Stimulated activated CD4-positive, alpha-beta T cell treated with anti-CD3 and anti-CD28 coated beads, Interleukin-2, amount 100 ng/mL, for 4 hours (primary cell): ENCODE results near the gene C4orf51.
"Not testable (repeated sequence)": the region's sequence is repeated elsewhere in the genome, so short reads cannot be mapped to it uniquely, and the experiment has no call there.

Experiments
- DNase-seq: peaks from one replicate; pipeline ENCODE4 v3.0.0-alpha.2; 2020; ENCODE audit warnings: low read depth

The C4orf51 gene

DNA sequence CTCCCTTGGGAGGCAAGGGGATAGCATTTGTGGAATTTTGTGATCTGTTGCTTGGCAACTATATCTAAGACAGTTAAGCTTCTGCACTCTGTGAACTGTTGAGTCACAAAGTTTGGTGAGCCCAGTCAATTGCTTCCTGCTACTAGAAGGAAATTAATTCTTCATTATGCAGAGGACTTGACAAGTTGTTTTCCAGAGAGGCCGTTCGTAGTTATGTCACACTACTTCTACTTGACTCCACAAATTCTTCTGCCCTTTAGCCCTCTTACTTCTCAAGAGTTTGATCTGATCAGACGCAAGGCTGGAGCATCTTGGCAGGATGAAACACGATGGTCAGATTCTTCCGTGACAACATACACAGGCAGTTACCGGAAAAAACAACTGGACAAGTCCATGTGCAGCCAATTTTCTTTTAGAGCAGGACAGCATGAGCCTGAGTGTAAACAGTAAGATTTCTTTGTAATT is at the start of gene C4orf51:
C4orf51 (plus strand) TSS at position 156 of the 465 bp plus-strand sequence; CDS start at position 214, 58 bp downstream.
- no peak for DNase-seq

DNA sequence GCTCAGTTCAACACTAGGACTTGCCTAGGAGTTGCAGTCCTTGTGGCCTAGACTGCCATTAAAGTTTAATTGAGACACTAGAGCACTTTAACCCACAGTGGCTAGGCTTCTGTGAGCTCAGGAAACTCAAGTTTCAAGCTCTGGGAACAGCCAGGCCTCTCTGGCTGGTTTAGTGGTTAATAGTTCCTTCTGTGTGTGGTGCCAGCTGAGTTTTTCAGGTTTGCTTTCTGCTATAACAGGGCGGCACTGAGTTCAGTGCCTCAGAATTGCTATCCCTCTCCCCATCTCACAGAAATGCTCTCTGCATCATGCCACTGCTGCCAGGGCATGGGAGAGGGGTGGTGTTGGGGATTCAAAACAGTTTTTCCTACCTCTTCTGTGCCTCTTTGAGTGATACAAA is 44.8 kb upstream of the C4orf51 start:
- no peak for DNase-seq

- DNase-seq, result no peak
These were observed 44.3 kb upstream of the C4orf51 start for GRCh38 chr4:145635630-145636029.

DNA sequence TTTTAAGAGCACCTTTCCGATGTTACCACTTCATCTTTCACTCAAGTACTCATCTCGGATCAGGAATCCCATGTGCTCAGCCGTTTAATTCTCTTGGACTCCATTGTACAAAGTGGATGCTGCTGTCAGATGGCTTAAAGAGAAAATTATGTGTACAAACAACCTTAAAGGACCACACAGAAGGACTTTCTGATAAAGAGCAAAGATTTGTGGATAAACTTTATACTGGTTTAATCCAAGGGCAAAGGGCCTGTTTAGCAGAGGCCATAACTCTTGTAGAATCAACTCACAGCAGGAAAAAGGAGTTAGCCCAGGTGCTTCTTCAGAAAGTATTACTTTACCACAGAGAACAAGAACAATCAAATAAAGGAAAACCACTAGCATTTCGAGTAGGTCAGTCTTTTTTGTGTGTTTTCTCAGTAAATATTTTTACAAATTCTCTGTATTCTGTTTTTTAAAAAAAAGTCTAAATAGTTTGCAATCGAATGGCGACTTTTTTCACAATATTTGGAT is 40.7 kb upstream of the C4orf51 start:
- no peak for DNase-seq

- DNase-seq, result not testable (repeated sequence)
These were observed 39.7 kb upstream of the C4orf51 start for GRCh38 chr4:145640236-145640635.

- no peak for DNase-seq
These were observed 36.7 kb upstream of the C4orf51 start for GRCh38 chr4:145643295-145643694.

- DNase-seq, result no peak
These were observed 35.2 kb upstream of the C4orf51 start for GRCh38 chr4:145644699-145645098.

DNA sequence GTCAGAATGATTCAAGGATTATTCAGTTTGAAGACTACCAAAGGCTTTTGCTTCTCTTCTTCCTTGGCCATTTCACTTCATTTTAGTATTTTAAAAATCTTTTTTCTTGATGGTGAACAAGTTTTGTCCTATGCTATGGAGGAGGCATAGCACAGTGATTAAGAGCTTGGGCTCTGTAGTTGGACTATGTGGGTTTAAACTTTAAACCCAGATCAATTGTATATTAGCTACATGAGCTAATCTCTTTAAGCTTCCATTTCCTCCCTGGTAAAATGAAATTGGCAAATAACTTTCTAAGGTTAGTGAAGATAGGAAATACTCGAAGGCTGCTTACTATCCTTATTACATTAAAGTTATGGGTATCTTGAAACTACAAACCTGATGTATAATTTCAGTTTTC is 23.8 kb upstream of the C4orf51 start:
- no peak for DNase-seq

- DNase-seq, result no peak
These were observed 19.9 kb upstream of the C4orf51 start for GRCh38 chr4:145660064-145660463.

DNA sequence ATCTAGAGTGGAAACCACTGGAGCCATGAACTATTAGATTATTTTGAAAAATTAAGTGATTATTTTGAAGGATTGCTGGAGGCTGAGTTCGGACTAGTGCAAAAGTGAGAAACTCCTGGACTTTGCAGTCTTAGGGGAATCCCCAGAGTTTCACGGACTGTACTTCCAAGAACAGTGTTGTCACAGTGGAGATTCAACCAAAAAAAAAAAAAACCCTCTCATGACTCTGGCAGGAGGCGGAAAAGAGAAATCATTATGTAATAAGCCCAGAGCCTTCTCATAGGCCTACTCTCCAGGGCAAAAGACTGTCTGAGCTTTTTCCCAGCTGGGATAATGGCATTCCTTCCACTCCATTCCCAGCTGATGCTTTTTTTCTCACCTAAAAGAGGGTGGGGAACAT is 16.8 kb upstream of the C4orf51 start:
- no peak for DNase-seq

GRCh38 chr4:145665773-145666172 is 14.2 kb upstream of the C4orf51 start:
- no peak for DNase-seq

DNA sequence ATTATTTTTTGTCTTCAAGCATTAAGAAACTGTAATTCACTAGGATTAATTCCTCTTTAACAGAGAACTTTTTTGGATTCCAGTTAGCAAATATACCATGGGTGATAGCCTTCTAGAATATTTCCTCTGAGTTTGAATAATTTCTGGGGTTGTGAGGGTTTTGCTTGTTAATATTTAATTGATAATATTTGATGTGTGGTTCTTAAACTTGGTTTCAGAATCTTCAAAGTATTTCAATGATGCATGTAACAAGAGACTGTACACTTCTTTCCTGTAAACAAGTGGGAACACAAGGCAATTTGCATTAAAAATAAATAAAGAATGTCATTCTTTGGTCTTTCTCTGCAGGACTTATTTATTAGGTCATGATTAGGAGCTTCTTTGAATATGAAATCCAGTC is 9.5 kb upstream of the C4orf51 start:
- no peak for DNase-seq

GRCh38 chr4:145679520-145679919 is 426 bp upstream of the C4orf51 start:
- no peak for DNase-seq

DNA sequence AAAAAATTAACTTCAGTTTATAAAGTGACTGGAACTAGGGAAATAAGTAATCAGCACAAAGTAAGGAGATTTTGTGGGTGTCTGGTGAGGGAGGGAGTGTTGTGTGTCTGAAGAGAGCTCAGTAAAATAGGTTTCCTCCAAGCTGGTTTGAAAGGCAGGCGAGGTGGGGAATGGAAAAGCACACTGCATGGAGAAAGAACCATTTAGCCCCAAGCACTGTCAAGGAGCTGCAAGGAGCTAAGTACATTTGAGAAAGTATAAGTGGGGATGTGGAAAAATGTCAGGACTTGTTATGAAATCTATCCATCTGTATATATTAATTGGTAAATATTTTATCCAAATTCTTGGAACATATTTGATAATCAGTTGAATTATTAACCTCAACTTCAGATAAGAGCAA is 956 bp downstream of the C4orf51 start:
- DNase-seq, result no peak

DNA sequence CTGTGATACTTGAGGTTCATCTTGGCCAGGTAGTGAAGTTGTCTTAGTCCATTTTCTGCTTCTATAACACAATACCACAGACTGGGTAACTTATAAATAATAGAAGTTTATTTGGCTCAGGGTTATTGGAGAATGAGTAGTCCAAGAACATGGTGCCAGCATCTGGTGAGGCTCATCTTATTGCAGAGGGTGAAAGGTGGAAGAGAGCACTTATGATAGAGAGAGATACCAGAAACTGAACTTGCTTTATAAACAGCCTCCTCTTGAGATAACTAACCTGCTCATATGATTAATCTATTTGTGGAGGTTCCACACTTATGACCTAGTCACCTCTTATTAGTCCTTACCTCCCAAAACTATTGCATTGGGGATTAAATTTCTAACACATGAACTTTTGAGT is 1.6 kb downstream of the C4orf51 start:
- no peak for DNase-seq

DNA sequence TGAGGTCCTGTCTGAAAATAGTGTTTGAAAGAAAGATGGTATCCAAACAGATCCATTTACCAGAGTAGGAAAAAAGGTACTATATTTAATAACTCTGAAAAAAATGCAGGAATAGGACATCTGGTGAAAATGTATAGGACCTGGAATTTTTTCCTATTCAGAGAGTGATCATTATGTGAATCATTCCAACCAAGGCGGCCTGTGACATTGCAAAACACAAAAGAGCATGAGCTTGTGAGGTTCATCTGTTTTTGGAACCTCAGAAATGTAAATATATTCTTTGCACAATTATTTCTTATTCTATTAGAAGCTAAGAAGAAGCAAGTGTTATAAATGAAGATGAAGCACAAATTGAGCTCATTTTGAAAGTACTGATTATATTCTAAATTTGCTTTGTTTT is 2.0 kb downstream of the C4orf51 start:
- no peak for DNase-seq

GRCh38 chr4:145686991-145687390 is 7.0 kb downstream of the C4orf51 start:
- DNase-seq, result no peak

DNA sequence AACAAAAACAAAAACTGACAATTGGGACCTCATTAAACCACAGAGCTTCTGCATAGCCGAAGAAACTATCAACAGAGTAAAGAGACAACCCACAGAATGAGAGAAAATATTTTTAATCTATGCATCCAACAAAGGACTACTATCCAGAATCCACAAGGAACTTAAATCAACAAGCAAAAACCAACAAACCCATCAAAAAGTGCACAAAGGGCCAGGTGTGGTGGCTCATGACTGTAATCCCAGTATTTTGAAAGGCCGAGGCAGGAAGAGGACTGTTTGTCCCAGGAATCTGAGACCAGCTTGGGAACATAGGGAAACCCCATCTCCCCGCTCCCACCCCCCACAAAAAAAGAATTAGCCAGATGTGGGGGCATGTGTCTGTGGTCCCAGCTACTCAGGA is 10.7 kb downstream of the C4orf51 start:
- no peak for DNase-seq

DNA sequence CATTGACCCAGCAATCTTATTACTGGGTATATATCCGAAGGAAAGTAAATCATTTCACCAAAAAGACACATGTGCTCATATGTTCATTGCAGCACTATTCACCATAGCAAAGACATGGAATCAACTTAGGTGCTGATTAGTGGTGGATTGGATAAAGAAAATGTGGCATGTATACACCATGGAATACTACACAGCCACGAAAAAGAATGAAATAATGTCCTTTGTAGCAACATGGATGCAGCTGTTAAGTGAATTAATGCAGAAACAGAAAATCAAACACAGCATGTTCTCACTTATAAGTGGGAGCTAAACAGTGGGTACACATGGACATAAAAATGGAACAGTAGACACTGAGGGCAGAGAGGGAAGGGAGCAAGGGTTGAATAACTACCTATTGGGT is 11.5 kb downstream of the C4orf51 start:
- DNase-seq, result not testable (repeated sequence)

- no peak for DNase-seq
These were observed 15.0 kb downstream of the C4orf51 start for GRCh38 chr4:145694929-145695328.

GRCh38 chr4:145697332-145697731 is 17.4 kb downstream of the C4orf51 start:
- DNase-seq, result no peak

- no peak for DNase-seq
These were observed 18.6 kb downstream of the C4orf51 start for GRCh38 chr4:145698507-145698906.

- DNase-seq, result no peak
These were observed 24.0 kb downstream of the C4orf51 start for GRCh38 chr4:145703850-145704497.

DNA sequence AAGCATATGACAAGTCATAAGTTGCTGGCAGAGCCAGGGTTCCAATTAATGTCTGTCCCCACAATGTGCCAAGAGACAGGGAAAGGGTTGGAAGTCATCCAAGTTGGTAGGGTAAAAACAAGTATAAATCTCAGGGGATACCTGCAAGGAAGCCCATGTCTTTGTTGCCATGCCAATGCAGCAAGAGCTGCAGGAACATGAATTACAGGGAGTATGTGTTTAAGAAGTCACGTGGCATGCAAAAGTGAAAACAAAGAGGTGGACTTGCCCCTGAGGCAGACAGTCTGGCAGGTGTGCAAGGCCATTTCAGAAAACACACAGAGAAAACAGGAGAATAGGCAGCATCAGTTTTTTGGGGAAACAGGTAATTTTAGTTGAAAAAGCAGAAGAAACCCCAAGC is 29.4 kb downstream of the C4orf51 start:
- DNase-seq, result no peak
